SJCRH30 (cell line): ENCODE results near the gene ATP9B. TPM values are rescaled to one million over a fixed set of nuclear protein-coding genes. Genes with fewer than 3 reads are reported as not detected.
"Not testable (repeated sequence)": the region's sequence is repeated elsewhere in the genome, so short reads cannot be mapped to it uniquely, and the experiment has no call there.

Experiments used
- DNase-seq, 2 experiments: peaks; one replicate each; pipeline ENCODE4 v3.0.0-alpha.2; 2015 to 2020
- H3K27ac ChIP-seq: fragments of 250-450 bp; sonication (Bioruptor Pico); 2 replicates; pipeline ENCODE4 v1.5.1; 2020; ENCODE audit warnings: mild to moderate bottlenecking, moderate library complexity
- H3K27me3 ChIP-seq: fragments of 250-450 bp; sonication (Bioruptor Pico); 2 replicates; pipeline ENCODE4 v1.5.1; 2020; ENCODE audit warnings: mild to moderate bottlenecking, moderate library complexity
- H3K36me3 ChIP-seq: fragments of 250-450 bp; sonication (Bioruptor Pico); 2 replicates; pipeline ENCODE4 v1.5.1; 2020; ENCODE audit warnings: mild to moderate bottlenecking, moderate library complexity
- H3K4me1 ChIP-seq: fragments of 250-450 bp; sonication (Bioruptor Pico); 2 replicates; pipeline ENCODE4 v1.5.1; 2020; ENCODE audit warnings: mild to moderate bottlenecking, moderate library complexity
- H3K4me3 ChIP-seq: fragments of 250-450 bp; sonication (Bioruptor Pico); 2 replicates; pipeline ENCODE4 v1.5.1; 2020; ENCODE audit warnings: mild to moderate bottlenecking, moderate library complexity
- H3K9me3 ChIP-seq: fragments of 250-450 bp; sonication (Bioruptor Pico); replicated peaks from 2 replicates; pipeline ENCODE4 v1.5.1; 2020; ENCODE audit warnings: mild to moderate bottlenecking, moderate library complexity
- total RNA-seq: library from RNA; depleted of rRNA; stranded (reverse); fragments of >200 nt; shearing (Covaris generic); gene quantifications from 2 replicates; pipeline ENCODE4 v1.2.3, GENCODE V29; 2014

ATP9B gene
- total RNA-seq, 1 experiment from 2014 or later = 10.0 TPM

- H3K4me3 ChIP-seq = no peak overlapping the region
- no peaks in the 10 kb centered on the region for H3K36me3 ChIP-seq
- no peak for DNase-seq
- H3K4me1 ChIP-seq = no peaks in the 10 kb centered on the region
- H3K27me3 ChIP-seq = no peaks in the 10 kb centered on the region
- H3K27ac ChIP-seq = no peak overlapping the region
- no peaks in the 10 kb centered on the region for H3K9me3 ChIP-seq
These were observed 205.6 kb downstream of the ATP9B start for GRCh38 chr18:79274823-79275222.

- H3K27me3 ChIP-seq = no peaks in the 10 kb centered on the region
- H3K4me3 ChIP-seq = no peak overlapping the region
- no peak overlapping the region for H3K27ac ChIP-seq
- DNase-seq = no peak
- H3K9me3 ChIP-seq = no peaks in the 10 kb centered on the region
- no peaks in the 10 kb centered on the region for H3K4me1 ChIP-seq
- H3K36me3 ChIP-seq = no peaks in the 10 kb centered on the region
These were observed 206.3 kb downstream of the ATP9B start for GRCh38 chr18:79275461-79275860.

- no peaks in the 10 kb centered on the region for H3K9me3 ChIP-seq
- H3K4me3 ChIP-seq = no peak overlapping the region
- DNase-seq = no peak
- no peaks in the 10 kb centered on the region for H3K4me1 ChIP-seq
- no peak overlapping the region for H3K27ac ChIP-seq
- no peaks in the 10 kb centered on the region for H3K36me3 ChIP-seq
- no peaks in the 10 kb centered on the region for H3K27me3 ChIP-seq
These were observed 206.8 kb downstream of the ATP9B start for GRCh38 chr18:79275992-79276391.

- H3K27ac ChIP-seq = no peak overlapping the region
- no peaks in the 10 kb centered on the region for H3K36me3 ChIP-seq
- H3K9me3 ChIP-seq = no peaks in the 10 kb centered on the region
- no peak overlapping the region for H3K4me3 ChIP-seq
- DNase-seq = no peak
- no peaks in the 10 kb centered on the region for H3K4me1 ChIP-seq
- H3K27me3 ChIP-seq = no peaks in the 10 kb centered on the region
These were observed 209.7 kb downstream of the ATP9B start for GRCh38 chr18:79278896-79279295.

- Histone ChIP-seq H3K4me3 (no peak overlapping the region), H3K27ac (no peak overlapping the region), H3K27me3 (no peaks in the 10 kb centered on the region), H3K4me1 (no peaks in the 10 kb centered on the region), H3K36me3 (no peaks in the 10 kb centered on the region), H3K9me3 (no peaks in the 10 kb centered on the region)
- no peak for DNase-seq
These were observed 214.1 kb downstream of the ATP9B start for GRCh38 chr18:79283131-79283810.

GRCh38 chr18:79283929-79284328 lies 214.7 kb downstream of the ATP9B start:
- Histone ChIP-seq H3K36me3 (no peaks in the 10 kb centered on the region), H3K4me1 (no peaks in the 10 kb centered on the region), H3K9me3 (no peaks in the 10 kb centered on the region), H3K27me3 (no peaks in the 10 kb centered on the region), H3K4me3 (no peak overlapping the region), H3K27ac (no peak overlapping the region)
- DNase-seq = no peak

GRCh38 chr18:79285191-79285590 lies 216.0 kb downstream of the ATP9B start:
- not testable (repeated sequence) for H3K9me3 ChIP-seq, H3K27me3 ChIP-seq, H3K36me3 ChIP-seq, DNase-seq, H3K4me1 ChIP-seq, H3K4me3 ChIP-seq, H3K27ac ChIP-seq

- H3K9me3 ChIP-seq, DNase-seq: not testable (repeated sequence)
These were observed 221.2 kb downstream of the ATP9B start for GRCh38 chr18:79290409-79290808.

GRCh38 chr18:79290876-79291275 lies 221.7 kb downstream of the ATP9B start:
- no peak overlapping the region for H3K4me3 ChIP-seq

More at GRCh38 chr18:79290409-79290808, 221.2 kb downstream of the ATP9B start:
- not testable (repeated sequence) for H3K4me3 ChIP-seq, H3K27ac ChIP-seq, H3K36me3 ChIP-seq, H3K27me3 ChIP-seq, H3K4me1 ChIP-seq

GRCh38 chr18:79294235-79294634 lies 225.0 kb downstream of the ATP9B start:
- Histone ChIP-seq H3K9me3 (no peaks in the 10 kb centered on the region), H3K4me3 (no peak overlapping the region), H3K27ac (no peak overlapping the region), H3K27me3 (no peaks in the 10 kb centered on the region), H3K4me1 (no peaks in the 10 kb centered on the region), H3K36me3 (no peaks in the 10 kb centered on the region)
- no peak for DNase-seq

More at GRCh38 chr18:79290876-79291275, 221.7 kb downstream of the ATP9B start:
- H3K4me1 ChIP-seq = no peaks in the 10 kb centered on the region
- no peaks in the 10 kb centered on the region for H3K36me3 ChIP-seq
- H3K9me3 ChIP-seq = no peaks in the 10 kb centered on the region
- no peaks in the 10 kb centered on the region for H3K27me3 ChIP-seq
- DNase-seq = no peak
- H3K27ac ChIP-seq = no peak overlapping the region

- H3K27me3 ChIP-seq = no peaks in the 10 kb centered on the region
- no peaks in the 10 kb centered on the region for H3K9me3 ChIP-seq
- H3K36me3 ChIP-seq = no peaks in the 10 kb centered on the region
- DNase-seq = no peak
- no peak overlapping the region for H3K4me3 ChIP-seq
- H3K27ac ChIP-seq = no peak overlapping the region
- H3K4me1 ChIP-seq = no peaks in the 10 kb centered on the region
These were observed 230.1 kb downstream of the ATP9B start for GRCh38 chr18:79299272-79299671.

GRCh38 chr18:79299711-79300110 lies 230.5 kb downstream of the ATP9B start:
- no peak for DNase-seq
- Histone ChIP-seq H3K4me1 (no peaks in the 10 kb centered on the region), H3K36me3 (no peaks in the 10 kb centered on the region), H3K9me3 (no peaks in the 10 kb centered on the region), H3K4me3 (no peak overlapping the region), H3K27me3 (no peaks in the 10 kb centered on the region), H3K27ac (no peak overlapping the region)

GRCh38 chr18:79300413-79300812 lies 231.2 kb downstream of the ATP9B start:
- Histone ChIP-seq H3K36me3 (no peaks in the 10 kb centered on the region), H3K27me3 (no peaks in the 10 kb centered on the region), H3K27ac (no peak overlapping the region), H3K9me3 (no peaks in the 10 kb centered on the region), H3K4me3 (no peak overlapping the region), H3K4me1 (no peaks in the 10 kb centered on the region)
- DNase-seq = no peak

GRCh38 chr18:79302120-79302519 lies 232.9 kb downstream of the ATP9B start:
- Histone ChIP-seq H3K4me1 (no peaks in the 10 kb centered on the region), H3K4me3 (no peak overlapping the region), H3K27me3 (no peaks in the 10 kb centered on the region), H3K27ac (no peak overlapping the region), H3K9me3 (no peaks in the 10 kb centered on the region), H3K36me3 (no peaks in the 10 kb centered on the region)
- no peak for DNase-seq

GRCh38 chr18:79305911-79306310 lies 236.7 kb downstream of the ATP9B start:
- no peaks in the 10 kb centered on the region for H3K36me3 ChIP-seq
- DNase-seq = no peak
- H3K4me1 ChIP-seq = no peaks in the 10 kb centered on the region
- H3K27me3 ChIP-seq = no peaks in the 10 kb centered on the region
- no peaks in the 10 kb centered on the region for H3K9me3 ChIP-seq
- no peak overlapping the region for H3K27ac ChIP-seq
- no peak overlapping the region for H3K4me3 ChIP-seq

- H3K27me3 ChIP-seq = no peaks in the 10 kb centered on the region
- H3K4me3 ChIP-seq = no peak overlapping the region
- no peaks in the 10 kb centered on the region for H3K36me3 ChIP-seq
- no peak overlapping the region for H3K27ac ChIP-seq
- no peak for DNase-seq
- no peaks in the 10 kb centered on the region for H3K4me1 ChIP-seq
- H3K9me3 ChIP-seq = no peaks in the 10 kb centered on the region
These were observed 240.6 kb downstream of the ATP9B start for GRCh38 chr18:79309614-79310358.
